DOHH2 (cell line): Measurements from ENCODE around the gene SNU13.
"Not testable (repeated sequence)": the region's sequence is repeated elsewhere in the genome, so short reads cannot be mapped to it uniquely, and the experiment has no call there.

ENCODE experiments used
- H3F3A ChIP-seq: fragments of 200-600 bp; sonication (generic), shearing (Covaris generic); 2 replicates; pipeline ENCODE4 v1.6.0; 2016; ENCODE audit warnings: antibody characterized with exemption, mild to moderate bottlenecking; ENCODE audit not compliant: control insufficient read depth, insufficient read depth
- H3K27ac ChIP-seq: fragments of 200-600 bp; sonication (generic); 2 replicates; pipeline ENCODE4 v1.5.1; 2014; ENCODE audit warnings: low read depth, mild to moderate bottlenecking, low read length, moderate library complexity
- H3K27me3 ChIP-seq: fragments of 200-600 bp; sonication (generic); 2 replicates; pipeline ENCODE4 v1.6.1; 2014; ENCODE audit warnings: mild to moderate bottlenecking, low read length, mixed read lengths; ENCODE audit not compliant: control insufficient read depth
- H3K36me3 ChIP-seq: fragments of 200-600 bp; sonication (generic); 2 replicates; pipeline ENCODE4 v1.6.1; 2014; ENCODE audit warnings: mild to moderate bottlenecking, low read length, moderate library complexity, mixed read lengths; ENCODE audit not compliant: control insufficient read depth
- H3K4me1 ChIP-seq: fragments of 200-600 bp; sonication (generic); 2 replicates; pipeline ENCODE4 v1.6.1; 2014; ENCODE audit warnings: mild to moderate bottlenecking, low read length, mixed read lengths; ENCODE audit not compliant: control insufficient read depth
- H3K4me2 ChIP-seq: fragments of 200-600 bp; sonication (generic); 2 replicates; pipeline ENCODE4 v1.6.0; 2014; ENCODE audit warnings: mild to moderate bottlenecking, low read length, moderate library complexity
- H3K4me3 ChIP-seq: fragments of 200-600 bp; sonication (generic); 2 replicates; pipeline ENCODE4 v1.5.1; 2014; ENCODE audit warnings: mild to moderate bottlenecking, low read length, mixed read lengths
- H3K79me2 ChIP-seq: fragments of 200-600 bp; sonication (generic); 2 replicates; pipeline ENCODE4 v1.6.1; 2014; ENCODE audit warnings: mild to moderate bottlenecking, low read length, mixed read lengths; ENCODE audit not compliant: control insufficient read depth
- H3K9me2 ChIP-seq: fragments of 200-600 bp; sonication (generic); replicated peaks from 2 replicates; pipeline ENCODE4 v1.6.1; 2014; ENCODE audit warnings: mild to moderate bottlenecking, low read length, mixed read lengths; ENCODE audit not compliant: control insufficient read depth
- H3K9me3 ChIP-seq: fragments of 200-600 bp; sonication (generic); 2 replicates; pipeline ENCODE4 v1.6.1; 2014; ENCODE audit warnings: antibody characterized with exemption, low read length, mixed read lengths; ENCODE audit not compliant: control insufficient read depth, insufficient read depth
- H4K20me1 ChIP-seq: fragments of 200-600 bp; sonication (generic); 2 replicates; pipeline ENCODE4 v1.6.0; 2014; ENCODE audit warnings: low read depth, mild to moderate bottlenecking, antibody characterized with exemption, low read length, moderate library complexity; ENCODE audit not compliant: control insufficient read depth, insufficient read depth
- EZH2phosphoT487 ChIP-seq: fragments of 200-600 bp; sonication (generic); IDR thresholded peaks from 2 replicates; pipeline ENCODE4 v1.6.1; 2017; ENCODE audit warnings: borderline replicate concordance, mild to moderate bottlenecking, antibody characterized with exemption, low read length, moderate library complexity, mixed read lengths
- TF ChIP-seq, protein P1 (sequence below): fragments of 200-600 bp; sonication (generic); IDR thresholded peaks from one replicate; pipeline ENCODE4 v1.5.1; 2014; ENCODE audit warnings: antibody characterized with exemption, mild to moderate bottlenecking, low read depth, low read length; ENCODE audit not compliant: poor library complexity, severe bottlenecking

SNU13 gene

DNA sequence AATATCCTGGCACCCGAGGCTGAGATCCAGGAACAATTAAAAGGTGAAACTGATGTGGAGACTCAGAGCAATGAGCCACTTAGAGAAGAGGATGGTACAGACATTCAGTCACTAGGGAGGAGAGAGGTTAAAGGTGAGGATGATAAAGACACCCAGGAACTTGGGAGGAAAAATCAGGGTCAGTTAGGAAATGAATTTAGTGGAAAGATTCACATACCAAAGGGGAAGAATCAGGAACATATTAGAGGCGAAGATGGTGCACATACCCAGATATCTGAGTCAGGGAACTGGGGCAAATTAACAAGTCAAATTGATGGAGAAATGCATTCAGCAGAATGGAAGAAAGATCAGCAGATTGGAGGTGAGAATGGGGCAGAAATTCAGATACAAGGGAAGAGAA lies 6.5 kb upstream of the SNU13 start:
- Histone ChIP-seq H3K27ac (no peak overlapping the region), H3K4me3 (no peak overlapping the region), H3K4me1 (peaks cover 31% of the 10 kb centered on the region), H3K4me2 (no peak overlapping the region), H3K79me2 (no peaks in the 10 kb centered on the region), H4K20me1 (no peaks in the 10 kb centered on the region), H3K9me2 (no peaks in the 10 kb centered on the region), H3K36me3 (no peaks in the 10 kb centered on the region), H3F3A (no peaks in the 10 kb centered on the region; the same call in 1 of the 2 replicates), H3K27me3 (no peaks in the 10 kb centered on the region), H3K9me3 (peaks cover 4% of the 10 kb centered on the region; the same call in 1 of the 2 replicates)
- TF ChIP-seq, protein P1, sequence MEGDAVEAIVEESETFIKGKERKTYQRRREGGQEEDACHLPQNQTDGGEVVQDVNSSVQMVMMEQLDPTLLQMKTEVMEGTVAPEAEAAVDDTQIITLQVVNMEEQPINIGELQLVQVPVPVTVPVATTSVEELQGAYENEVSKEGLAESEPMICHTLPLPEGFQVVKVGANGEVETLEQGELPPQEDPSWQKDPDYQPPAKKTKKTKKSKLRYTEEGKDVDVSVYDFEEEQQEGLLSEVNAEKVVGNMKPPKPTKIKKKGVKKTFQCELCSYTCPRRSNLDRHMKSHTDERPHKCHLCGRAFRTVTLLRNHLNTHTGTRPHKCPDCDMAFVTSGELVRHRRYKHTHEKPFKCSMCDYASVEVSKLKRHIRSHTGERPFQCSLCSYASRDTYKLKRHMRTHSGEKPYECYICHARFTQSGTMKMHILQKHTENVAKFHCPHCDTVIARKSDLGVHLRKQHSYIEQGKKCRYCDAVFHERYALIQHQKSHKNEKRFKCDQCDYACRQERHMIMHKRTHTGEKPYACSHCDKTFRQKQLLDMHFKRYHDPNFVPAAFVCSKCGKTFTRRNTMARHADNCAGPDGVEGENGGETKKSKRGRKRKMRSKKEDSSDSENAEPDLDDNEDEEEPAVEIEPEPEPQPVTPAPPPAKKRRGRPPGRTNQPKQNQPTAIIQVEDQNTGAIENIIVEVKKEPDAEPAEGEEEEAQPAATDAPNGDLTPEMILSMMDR = no peak
- TF ChIP-seq EZH2phosphoT487 = no peak

DNA sequence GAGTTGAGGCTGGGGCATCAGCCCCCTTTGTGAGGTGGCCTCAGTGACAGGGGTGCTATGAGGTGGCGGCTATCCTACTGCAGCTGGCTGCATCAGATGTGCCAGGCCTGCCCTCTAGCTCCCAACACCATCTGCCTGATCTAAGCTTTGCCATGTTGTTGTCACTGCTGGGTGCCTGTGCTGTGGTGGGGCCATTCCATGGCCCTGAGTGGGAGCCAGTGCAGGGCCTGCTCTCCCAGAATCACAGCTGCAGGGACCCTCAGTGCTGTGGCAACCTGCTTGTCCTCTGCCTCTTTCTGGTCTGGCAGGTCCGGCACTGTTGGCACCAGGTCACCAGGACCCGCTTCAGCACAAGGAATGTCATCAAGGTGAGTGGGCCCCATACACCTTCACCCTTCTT lies 1.8 kb upstream of the SNU13 start:
- Histone ChIP-seq H3K27ac (no peak overlapping the region), H3F3A (peaks cover 4% of the 10 kb centered on the region; the same call in 1 of the 2 replicates), H3K4me1 (peaks cover 18% of the 10 kb centered on the region), H3K27me3 (no peaks in the 10 kb centered on the region), H4K20me1 (peaks cover 3% of the 10 kb centered on the region; the same call in 1 of the 2 replicates), H3K9me2 (no peaks in the 10 kb centered on the region), H3K4me3 (no peak overlapping the region), H3K36me3 (peaks cover 11% of the 10 kb centered on the region), H3K9me3 (no peaks in the 10 kb centered on the region), H3K4me2 (peak overlapping the region; percentile 86; the same call in 1 of the 2 replicates), H3K79me2 (peaks cover 42% of the 10 kb centered on the region)
- TF ChIP-seq, protein P1 = no peak
- no peak for TF ChIP-seq EZH2phosphoT487

DNA sequence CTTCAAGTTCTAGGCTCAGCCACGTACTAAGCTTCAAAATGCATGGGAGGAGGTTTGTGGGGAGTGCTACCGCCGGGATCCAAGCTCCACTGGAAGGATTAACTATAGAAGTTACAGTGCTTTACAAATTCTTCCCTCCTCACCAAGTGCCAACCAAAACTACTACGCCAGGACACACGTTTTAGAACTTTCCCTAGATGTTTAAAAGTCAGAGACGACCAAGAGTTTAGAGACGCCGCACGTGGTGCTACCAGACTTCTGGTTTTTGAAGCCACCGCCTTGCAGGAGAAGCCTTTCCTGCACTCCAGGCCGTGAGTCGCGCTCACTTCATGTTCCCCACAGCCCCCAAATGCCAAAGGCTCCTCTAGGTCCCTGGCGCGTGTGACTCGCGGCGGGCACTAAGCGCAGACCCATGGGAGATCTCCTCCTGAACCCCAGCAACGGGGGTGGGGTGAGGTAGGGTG lies 734 bp downstream of the SNU13 start:
- H3K36me3 ChIP-seq = peaks cover 15% of the 10 kb centered on the region
- no peaks in the 10 kb centered on the region for H3K27me3 ChIP-seq
- no peaks in the 10 kb centered on the region for H3K9me2 ChIP-seq
- TF ChIP-seq EZH2phosphoT487 = no peak
- TF ChIP-seq, protein P1 = no peak
- peaks cover 67% of the 10 kb centered on the region for H3K79me2 ChIP-seq
- no peaks in the 10 kb centered on the region for H3K9me3 ChIP-seq
- H4K20me1 ChIP-seq = peaks cover 3% of the 10 kb centered on the region; the same call in 1 of the 2 replicates
- peaks cover 38% of the 10 kb centered on the region for H3K4me1 ChIP-seq
- H3F3A ChIP-seq = peaks cover 20% of the 10 kb centered on the region
- H3K4me3 ChIP-seq = peak overlapping the region; percentile 87
- H3K27ac ChIP-seq = peak overlapping the region; percentile 79
- H3K4me2 ChIP-seq = peak overlapping the region; percentile 86

DNA sequence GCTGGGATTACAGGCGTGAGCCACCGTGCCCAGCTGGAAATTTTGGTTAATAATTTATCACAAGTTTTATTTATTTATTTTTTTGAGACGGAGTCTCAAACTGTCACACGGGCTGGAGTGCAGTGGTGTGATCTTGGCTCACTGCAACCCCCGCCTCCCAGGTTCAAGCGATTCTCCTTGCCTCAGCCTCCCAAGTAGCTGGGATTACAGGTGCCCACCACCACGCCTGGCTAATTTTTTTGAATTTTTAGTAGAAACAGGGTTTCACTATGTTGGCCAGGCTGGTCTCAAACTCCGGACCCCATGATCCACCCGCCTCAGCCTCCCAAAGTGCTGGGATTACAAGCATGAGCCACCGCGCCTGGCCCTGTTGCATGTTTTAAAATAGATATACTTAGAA lies 1.8 kb downstream of the SNU13 start:
- peaks cover 41% of the 10 kb centered on the region for H3K4me1 ChIP-seq
- peaks cover 78% of the 10 kb centered on the region for H3K79me2 ChIP-seq
- H3F3A ChIP-seq = peaks cover 22% of the 10 kb centered on the region
- H3K9me3 ChIP-seq, H3K9me2 ChIP-seq, H4K20me1 ChIP-seq, H3K27ac ChIP-seq, H3K27me3 ChIP-seq: not testable (repeated sequence)
- peak overlapping the region; percentile 87 for H3K4me3 ChIP-seq
- peak overlapping the region; percentile 86 for H3K4me2 ChIP-seq
- H3K36me3 ChIP-seq = peaks cover 20% of the 10 kb centered on the region
